ENCODE measurements around the gene SLAMF9. TPM values are rescaled to one million over a fixed set of nuclear protein-coding genes. Genes with fewer than 3 reads are reported as not detected.

Gene SLAMF9
- total RNA-seq, 1 experiment from 2014 or later: not detected

DNA sequence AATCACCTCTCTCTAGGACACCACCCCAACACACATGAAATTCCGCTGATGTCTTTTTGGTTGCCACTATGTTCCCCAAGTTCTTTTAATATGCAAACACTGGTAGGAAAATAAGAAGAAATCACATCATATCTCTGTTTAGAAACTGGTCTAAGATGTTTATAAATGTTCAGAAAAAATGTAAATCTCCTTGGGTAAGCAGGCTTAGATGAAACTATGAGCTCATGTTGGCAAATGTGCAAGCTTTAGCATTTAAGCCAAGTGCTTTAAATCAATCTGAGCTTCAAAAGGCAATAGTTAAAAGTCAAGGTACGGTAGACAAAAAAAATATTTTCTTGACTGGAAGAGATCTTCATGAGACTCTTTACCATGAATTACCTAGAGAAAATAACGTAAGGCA is 25.2 kb upstream of the SLAMF9 start:
- Histone ChIP-seq H2AFZ (ENCODE audit: low read length) (no peak overlapping the region), H3K79me1 (ENCODE audit: insufficient read depth, low read depth, low read length, poor library complexity, severe bottlenecking) (no peaks in the 10 kb centered on the region), H4K8ac (replicated peaks; ENCODE audit: insufficient read length, low read depth, low read length) (no peak overlapping the region), H2BK15ac (ENCODE audit: low read depth, low read length) (no peak overlapping the region), H3K23ac (ENCODE audit: insufficient read length, low read depth, low read length) (no peak overlapping the region), H3K27me3 (ENCODE audit: insufficient read depth, low read length) (no peaks in the 10 kb centered on the region), H3T11ph (ENCODE audit: low read length) (no peak overlapping the region), H2BK120ac (ENCODE audit: low read depth, low read length, poor library complexity, severe bottlenecking) (no peak overlapping the region), H2BK5ac (ENCODE audit: insufficient read length, low read length) (no peak overlapping the region), H3K56ac (ENCODE audit: insufficient read length, low read depth, low read length) (no peak overlapping the region), H2BK12ac (ENCODE audit: insufficient read length, low read depth, low read length) (no peak overlapping the region), H3K18ac (ENCODE audit: insufficient read length, low read depth, low read length) (no peak overlapping the region), H2BK20ac (ENCODE audit: low read depth, low read length, poor library complexity, severe bottlenecking) (no peak overlapping the region), H2AK5ac (ENCODE audit: insufficient read length, low read length) (no peak overlapping the region), H3K79me2 (ENCODE audit: insufficient read depth, low read length) (no peaks in the 10 kb centered on the region), H4K20me1 (ENCODE audit: control insufficient read depth, insufficient read depth, insufficient read length) (no peaks in the 10 kb centered on the region), H3K4me2 (ENCODE audit: insufficient read depth, insufficient read length, low read length) (no peak overlapping the region), H3K4ac (ENCODE audit: low read depth, low read length) (no peak overlapping the region), H3K9me3 (ENCODE audit: control insufficient read depth, low read depth, low read length) (no peaks in the 10 kb centered on the region), H3K23me2 (ENCODE audit: insufficient read length, low read depth, low read length, poor library complexity, severe bottlenecking) (no peaks in the 10 kb centered on the region), H3K14ac (ENCODE audit: insufficient read depth, low read length) (no peak overlapping the region), H3K9ac (ENCODE audit: extremely low read depth, insufficient read length, low read length) (no peak overlapping the region), H3K4me1 (ENCODE audit: insufficient read depth, low read length) (no peaks in the 10 kb centered on the region), H3K27ac (ENCODE audit: insufficient read length, low read depth, low read length) (no peak overlapping the region), H4K5ac (ENCODE audit: insufficient read length, low read depth, low read length) (no peak overlapping the region), H4K91ac (ENCODE audit: insufficient read length, low read depth, low read length) (no peak overlapping the region)
- H3K4me3 Mint-ChIP-seq: no peak overlapping the region
- no peak for DNase-seq
- no peak overlapping the region for H3K27ac Mint-ChIP-seq
- no CpG with 5 or more reads among the region's 3 CpGs for WGBS (ENCODE audit: extremely low coverage, insufficient read length, low lambda C conversion rate)
- H3K27me3 Mint-ChIP-seq (ENCODE audit: low read depth): peaks cover 29% of the 10 kb centered on the region
- TF ChIP-seq, protein P1, sequence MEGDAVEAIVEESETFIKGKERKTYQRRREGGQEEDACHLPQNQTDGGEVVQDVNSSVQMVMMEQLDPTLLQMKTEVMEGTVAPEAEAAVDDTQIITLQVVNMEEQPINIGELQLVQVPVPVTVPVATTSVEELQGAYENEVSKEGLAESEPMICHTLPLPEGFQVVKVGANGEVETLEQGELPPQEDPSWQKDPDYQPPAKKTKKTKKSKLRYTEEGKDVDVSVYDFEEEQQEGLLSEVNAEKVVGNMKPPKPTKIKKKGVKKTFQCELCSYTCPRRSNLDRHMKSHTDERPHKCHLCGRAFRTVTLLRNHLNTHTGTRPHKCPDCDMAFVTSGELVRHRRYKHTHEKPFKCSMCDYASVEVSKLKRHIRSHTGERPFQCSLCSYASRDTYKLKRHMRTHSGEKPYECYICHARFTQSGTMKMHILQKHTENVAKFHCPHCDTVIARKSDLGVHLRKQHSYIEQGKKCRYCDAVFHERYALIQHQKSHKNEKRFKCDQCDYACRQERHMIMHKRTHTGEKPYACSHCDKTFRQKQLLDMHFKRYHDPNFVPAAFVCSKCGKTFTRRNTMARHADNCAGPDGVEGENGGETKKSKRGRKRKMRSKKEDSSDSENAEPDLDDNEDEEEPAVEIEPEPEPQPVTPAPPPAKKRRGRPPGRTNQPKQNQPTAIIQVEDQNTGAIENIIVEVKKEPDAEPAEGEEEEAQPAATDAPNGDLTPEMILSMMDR (conservative IDR thresholded peaks at IDR 0.05): no peak
- no peaks in the 10 kb centered on the region for H3K36me3 Mint-ChIP-seq (ENCODE audit: insufficient read depth in 1 of 3, low read depth in 3 of 3)
- H3K4me1 Mint-ChIP-seq: peaks cover 0 to 3% of the 10 kb centered on the region in 2 experiments; a peak in 2 of 4 replicates
- H3K9me3 Mint-ChIP-seq: no peaks in the 10 kb centered on the region

Measured in H9 (cell line).